Naive thymus-derived CD8-positive, alpha-beta T cell (primary cell): Measurements from ENCODE around the gene BTBD9. TPM values are rescaled to one million over a fixed set of nuclear protein-coding genes. Genes with fewer than 3 reads are reported as not detected.

Experiments
- ATAC-seq, 2 donors: fragments of 150-1000 bp; cut with Tn5 transposase in 1 of 2; sonication (Bioruptor Pico), chemical (Tn5 transposase) in 1 of 2; 1 replicate in 1 of 2; 2 replicates in 1 of 2; pipeline ENCODE4 v1.10.0; 2021; ENCODE audit warnings: mild to moderate bottlenecking in 2 of 2, moderate library complexity in 2 of 2
- POLR2A ChIA-PET: fragments of 350-600 bp; sonication (Branson Sonifier 250); formaldehyde crosslinking; loops from one replicate; lab custom pipeline; 2021; ENCODE audit warnings: antibody characterized with exemption; lab: Charles Lee
- DNase-seq, 10 donors: peaks; one replicate each; pipeline versions ENCODE4 v3.0.0 to v3.0.0-alpha.2; 2020 to 2022
- H3K27ac Mint-ChIP-seq, 10 donors: one replicate each; pipeline ENCODE4 v1.8.0; 2020 to 2022; ENCODE audit warnings: mild to moderate bottlenecking in 10 of 10, mixed read lengths in 10 of 10, moderate library complexity in 4 of 10, inconsistent platforms in 1 of 10
- H3K27me3 Mint-ChIP-seq, 5 donors: one replicate each; pipeline ENCODE4 v1.8.0; 2021 to 2022; ENCODE audit warnings: mixed read lengths in 5 of 5
- H3K36me3 Mint-ChIP-seq, 3 donors: one replicate each; pipeline ENCODE4 v1.8.0; 2020 to 2022; ENCODE audit warnings: mixed read lengths in 3 of 3, mild to moderate bottlenecking in 2 of 3, inconsistent platforms in 1 of 3
- H3K4me1 Mint-ChIP-seq, 4 donors: one replicate each; pipeline ENCODE4 v1.8.0; 2021 to 2022; ENCODE audit warnings: mixed read lengths in 4 of 4
- H3K4me3 Mint-ChIP-seq, 10 donors: one replicate each; pipeline ENCODE4 v1.8.0; 2020 to 2022; ENCODE audit warnings: mild to moderate bottlenecking in 10 of 10, mixed read lengths in 10 of 10, moderate library complexity in 6 of 10, inconsistent platforms in 1 of 10
- H3K9me3 Mint-ChIP-seq, 9 donors: one replicate each; pipeline ENCODE4 v1.8.0; 2020 to 2022; ENCODE audit warnings: mixed read lengths in 9 of 9, mild to moderate bottlenecking in 3 of 9, inconsistent platforms in 1 of 9, moderate library complexity in 1 of 9
- polyA plus RNA-seq, 3 donors: library from polyadenylated mRNA; unstranded; fragments of 300-500 nt; fragmentation: Illumina TruSeq; gene quantifications; one replicate each; pipeline ENCODE4 v1.2.3, GENCODE V29; 2021
- total RNA-seq, 8 experiments: library from RNA in 2 of 8; stranded (reverse) in 2 of 8; gene quantifications; one replicate each; pipeline ENCODE4 v1.2.3 and lab custom pipeline; 2021 to 2026

BTBD9 gene
- total and polyA plus RNA-seq, 5 experiments from 2014 or later: 9.3 to 32.2 (median 10.6) TPM

GRCh38 chr6:38479331-38479730, 160.4 kb downstream of the BTBD9 start:
- peaks cover 0 to 2% (median 2%) of the 10 kb centered on the region in 3 donors for H3K36me3 Mint-ChIP-seq
- H3K27me3 Mint-ChIP-seq: no peaks in the 10 kb centered on the region
- H3K4me3 Mint-ChIP-seq: no peak overlapping the region
- DNase-seq (no peak), ATAC-seq (no peak)
- H3K4me1 Mint-ChIP-seq: peaks cover 7 to 18% (median 10%) of the 10 kb centered on the region in 4 donors
- POLR2A ChIA-PET: no interaction called here
- H3K9me3 Mint-ChIP-seq: peaks cover 0 to under 1% (median 0%) of the 10 kb centered on the region in 9 donors
- H3K27ac Mint-ChIP-seq: peak overlapping the region in 1 of 10 donors; percentile 44

DNA sequence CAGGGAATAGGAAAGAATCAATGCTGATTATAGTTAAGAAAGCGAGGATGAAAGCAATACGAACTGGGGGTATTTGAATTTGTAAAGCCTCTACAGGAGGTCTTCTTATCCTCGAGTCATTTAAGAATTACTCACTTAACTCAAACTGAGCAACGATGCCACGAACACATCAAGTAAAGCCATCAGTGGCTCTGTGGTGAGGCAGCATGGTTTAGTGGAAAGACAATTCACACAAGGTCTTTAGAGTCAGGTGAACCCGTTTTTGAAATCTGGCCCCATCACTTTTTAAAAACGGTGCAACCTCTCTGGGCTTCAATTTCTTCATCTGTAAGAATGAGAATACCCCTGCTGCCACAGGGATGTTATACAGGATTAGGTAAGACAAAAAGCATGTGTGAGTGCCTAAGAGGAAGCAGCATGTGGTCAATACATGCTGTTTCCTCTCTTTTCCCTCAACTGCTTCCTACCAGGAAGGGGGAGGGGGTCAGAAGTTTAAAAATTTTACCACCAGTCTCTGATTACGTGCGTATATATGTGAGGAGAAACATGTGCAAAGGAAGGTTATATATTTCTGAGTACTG, 162.0 kb downstream of the BTBD9 start:
- Mint-ChIP-seq H3K9me3 (peaks cover 0 to 10% (median 0%) of the 10 kb centered on the region in 9 donors), H3K27me3 (no peaks in the 10 kb centered on the region), H3K36me3 (peaks cover 4 to 9% (median 5%) of the 10 kb centered on the region in 3 donors), H3K27ac (no peak overlapping the region), H3K4me3 (no peak overlapping the region), H3K4me1 (peaks cover 7 to 18% (median 12%) of the 10 kb centered on the region in 4 donors)
- ATAC-seq: no peak
- no peak for DNase-seq
- POLR2A ChIA-PET: no interaction called here

DNA sequence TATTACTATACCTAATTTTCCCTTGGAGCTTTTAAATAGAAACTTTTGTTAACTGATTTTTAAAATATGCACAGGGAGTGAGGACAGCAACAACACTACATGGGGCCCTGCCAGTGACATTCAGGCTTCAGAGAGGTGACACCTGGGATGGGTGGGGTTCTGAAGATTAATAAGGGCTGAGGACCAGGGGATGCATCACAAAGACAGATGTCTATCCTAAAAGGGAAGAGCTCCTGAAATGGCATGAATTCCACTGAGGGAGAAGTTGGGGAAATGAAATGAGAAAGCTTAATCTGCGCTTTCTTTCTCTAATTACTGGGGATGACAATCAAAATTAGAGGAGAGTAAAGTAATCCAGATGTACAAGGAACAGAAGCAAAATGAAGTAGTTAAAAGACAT, 162.8 kb downstream of the BTBD9 start:
- Mint-ChIP-seq H3K27ac (no peak overlapping the region), H3K4me1 (peaks cover 7 to 18% (median 12%) of the 10 kb centered on the region in 4 donors), H3K4me3 (no peak overlapping the region), H3K36me3 (peaks cover 5 to 9% (median 5%) of the 10 kb centered on the region in 3 donors), H3K9me3 (peaks cover 0 to 10% (median 0%) of the 10 kb centered on the region in 9 donors), H3K27me3 (no peaks in the 10 kb centered on the region)
- DNase-seq: no peak
- no peak for ATAC-seq
- POLR2A ChIA-PET: no interaction called here

DNA sequence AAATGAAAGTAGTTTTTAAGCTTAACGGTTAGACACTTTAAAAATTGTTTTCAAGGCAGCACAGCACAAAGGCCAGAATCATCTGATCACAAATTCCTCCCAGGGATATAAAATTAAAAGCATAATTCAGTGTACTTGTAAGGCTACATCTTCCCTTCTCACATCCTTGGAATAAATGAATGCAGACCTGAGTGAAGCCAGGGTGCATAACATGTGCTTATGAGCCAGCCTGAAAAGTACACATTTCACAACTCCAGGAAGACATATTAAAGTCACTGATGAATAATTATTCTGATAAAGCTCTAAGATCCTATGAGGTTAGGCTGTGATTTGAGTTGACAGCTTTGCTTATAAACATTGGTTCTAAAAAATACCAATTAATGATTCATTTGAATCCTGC, 163.6 kb downstream of the BTBD9 start:
- ATAC-seq (no peak), DNase-seq (no peak)
- POLR2A ChIA-PET: no interaction called here
- Mint-ChIP-seq H3K27ac (no peak overlapping the region), H3K4me1 (peaks cover 7 to 18% (median 12%) of the 10 kb centered on the region in 4 donors), H3K36me3 (peaks cover 5 to 9% (median 8%) of the 10 kb centered on the region in 3 donors), H3K4me3 (no peak overlapping the region), H3K9me3 (peaks cover 0 to 10% (median 0%) of the 10 kb centered on the region in 9 donors), H3K27me3 (no peaks in the 10 kb centered on the region)

DNA sequence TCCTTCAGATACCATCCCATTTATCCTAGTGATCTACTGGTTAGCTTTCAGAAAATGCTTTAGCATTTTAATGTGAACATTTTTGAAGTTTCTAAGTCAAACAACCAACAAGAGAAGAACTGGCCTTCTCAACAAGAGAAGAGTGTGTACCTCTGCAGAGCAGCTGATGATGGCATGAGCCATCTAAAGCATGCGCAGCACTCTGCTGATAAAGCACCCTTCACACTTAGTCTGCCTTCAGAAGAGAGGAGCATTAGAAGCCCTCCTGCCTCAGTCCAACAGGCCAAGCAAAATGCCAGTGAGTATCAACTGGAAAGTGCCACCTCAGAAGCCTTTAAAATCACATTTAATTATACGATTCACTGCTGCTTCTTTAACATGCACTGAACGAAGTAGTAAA, 169.2 kb downstream of the BTBD9 start:
- DNase-seq (no peak), ATAC-seq (no peak)
- Mint-ChIP-seq H3K27me3 (no peaks in the 10 kb centered on the region), H3K4me1 (peaks cover 0 to 12% (median under 1%) of the 10 kb centered on the region in 4 donors), H3K9me3 (peaks cover 0 to 10% (median 0%) of the 10 kb centered on the region in 9 donors), H3K4me3 (no peak overlapping the region), H3K27ac (no peak overlapping the region), H3K36me3 (peaks cover 9 to 23% (median 14%) of the 10 kb centered on the region in 3 donors)
- POLR2A ChIA-PET: no interaction called here

DNA sequence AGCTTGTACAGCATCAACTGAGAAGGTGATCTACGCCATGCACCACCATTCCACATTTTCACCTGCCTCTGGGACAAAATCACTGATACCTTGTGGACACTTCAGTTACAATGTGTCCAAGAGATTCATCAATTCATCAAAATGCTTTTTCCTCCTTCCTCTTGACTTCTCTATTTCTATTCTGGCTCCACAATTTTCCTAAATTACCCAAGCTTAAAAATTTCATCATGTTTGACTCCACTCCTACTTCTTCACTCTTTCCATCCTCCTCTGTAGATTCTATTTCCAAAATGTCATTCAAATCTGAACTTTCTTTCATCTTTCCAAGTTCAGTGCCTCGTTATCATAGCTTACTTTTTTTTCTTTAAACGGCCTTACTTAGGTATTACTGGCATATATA, 172.2 kb downstream of the BTBD9 start:
- no peaks in the 10 kb centered on the region for H3K27me3 Mint-ChIP-seq
- peaks cover 9 to 30% (median 19%) of the 10 kb centered on the region in 3 donors for H3K36me3 Mint-ChIP-seq
- H3K4me1 Mint-ChIP-seq: peaks cover 0 to 7% (median under 1%) of the 10 kb centered on the region in 4 donors
- DNase-seq (no peak), ATAC-seq (no peak)
- H3K4me3 Mint-ChIP-seq: no peak overlapping the region
- POLR2A ChIA-PET: no interaction called here
- peaks cover 0 to 15% (median 4%) of the 10 kb centered on the region in 9 donors for H3K9me3 Mint-ChIP-seq
- H3K27ac Mint-ChIP-seq: no peak overlapping the region

DNA sequence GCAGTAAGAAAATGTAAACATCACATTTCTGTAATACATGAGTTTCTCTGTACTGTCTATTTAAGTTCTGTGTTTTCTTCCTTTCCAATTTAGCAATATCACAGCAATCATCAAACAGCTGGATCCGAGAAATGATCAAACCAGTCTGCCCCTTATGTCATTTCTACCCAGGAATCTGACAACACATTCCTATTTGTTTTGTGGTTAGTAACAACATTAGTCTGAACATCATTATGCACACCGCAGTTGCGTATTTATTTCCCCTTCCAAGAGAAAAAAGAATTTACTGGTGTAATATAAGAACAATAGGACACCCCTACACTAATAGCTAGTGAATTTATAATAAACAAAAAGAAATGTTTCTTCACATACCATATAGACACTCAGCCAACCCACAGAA, 179.5 kb downstream of the BTBD9 start:
- peaks cover 0 to 15% (median 3%) of the 10 kb centered on the region in 9 donors for H3K9me3 Mint-ChIP-seq
- H3K27ac Mint-ChIP-seq: no peak overlapping the region
- ATAC-seq (no peak), DNase-seq (no peak)
- POLR2A ChIA-PET: no interaction called here
- no peak overlapping the region for H3K4me3 Mint-ChIP-seq
- H3K27me3 Mint-ChIP-seq: no peaks in the 10 kb centered on the region
- peaks cover 9 to 28% (median 14%) of the 10 kb centered on the region in 3 donors for H3K36me3 Mint-ChIP-seq
- H3K4me1 Mint-ChIP-seq: peaks cover 0 to 9% (median 0%) of the 10 kb centered on the region in 4 donors

DNA sequence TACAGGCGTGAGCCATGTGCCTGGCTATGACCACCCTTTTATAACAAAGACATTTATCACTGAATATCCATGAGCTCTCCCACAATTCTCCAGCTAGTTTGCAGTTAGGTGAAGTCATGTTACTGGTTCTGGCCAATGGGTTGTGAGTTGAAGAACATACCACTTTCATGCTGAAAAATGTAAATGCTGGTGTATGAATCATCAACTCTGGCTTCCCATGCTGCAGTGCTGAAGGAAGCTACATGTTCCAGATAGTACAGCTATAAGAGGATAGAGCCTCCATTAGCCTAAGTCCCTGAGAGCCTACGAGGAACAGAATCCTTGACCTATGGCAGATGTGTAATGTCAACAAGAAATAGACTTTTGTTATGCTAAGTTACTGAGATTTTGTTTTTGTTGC, 180.4 kb downstream of the BTBD9 start:
- no peak overlapping the region for H3K4me3 Mint-ChIP-seq
- no peaks in the 10 kb centered on the region for H3K27me3 Mint-ChIP-seq
- DNase-seq: no peak
- H3K9me3 Mint-ChIP-seq: peaks cover 0 to 10% (median 3%) of the 10 kb centered on the region in 9 donors
- peaks cover 9 to 24% (median 14%) of the 10 kb centered on the region in 3 donors for H3K36me3 Mint-ChIP-seq
- peaks cover 0 to 9% (median 0%) of the 10 kb centered on the region in 4 donors for H3K4me1 Mint-ChIP-seq
- H3K27ac Mint-ChIP-seq: no peak overlapping the region
- POLR2A ChIA-PET: no interaction called here
- no peak for ATAC-seq

- H3K9me3 Mint-ChIP-seq: peaks cover 0 to 7% (median 0%) of the 10 kb centered on the region in 9 donors
- DNase-seq: no peak
- H3K36me3 Mint-ChIP-seq: peaks cover 9 to 39% (median 14%) of the 10 kb centered on the region in 3 donors
- no peak overlapping the region for H3K4me3 Mint-ChIP-seq
- POLR2A ChIA-PET: no interaction called here
- no peak for ATAC-seq
- H3K27ac Mint-ChIP-seq: no peak overlapping the region
- H3K4me1 Mint-ChIP-seq: peaks cover 0 to 8% (median 0%) of the 10 kb centered on the region in 4 donors
- no peaks in the 10 kb centered on the region for H3K27me3 Mint-ChIP-seq
Observed at GRCh38 chr6:38453861-38454260, 185.9 kb downstream of the BTBD9 start.

GRCh38 chr6:38452816-38453660, 186.7 kb downstream of the BTBD9 start:
- H3K4me3 Mint-ChIP-seq: no peak overlapping the region
- H3K4me1 Mint-ChIP-seq: peaks cover 0 to 8% (median 0%) of the 10 kb centered on the region in 4 donors
- H3K9me3 Mint-ChIP-seq: peaks cover 0 to 7% (median 0%) of the 10 kb centered on the region in 9 donors
- ATAC-seq (no peak), DNase-seq (no peak)
- H3K36me3 Mint-ChIP-seq: peaks cover 9 to 40% (median 14%) of the 10 kb centered on the region in 3 donors
- POLR2A ChIA-PET: no interaction called here
- H3K27ac Mint-ChIP-seq: no peak overlapping the region
- H3K27me3 Mint-ChIP-seq: no peaks in the 10 kb centered on the region

DNA sequence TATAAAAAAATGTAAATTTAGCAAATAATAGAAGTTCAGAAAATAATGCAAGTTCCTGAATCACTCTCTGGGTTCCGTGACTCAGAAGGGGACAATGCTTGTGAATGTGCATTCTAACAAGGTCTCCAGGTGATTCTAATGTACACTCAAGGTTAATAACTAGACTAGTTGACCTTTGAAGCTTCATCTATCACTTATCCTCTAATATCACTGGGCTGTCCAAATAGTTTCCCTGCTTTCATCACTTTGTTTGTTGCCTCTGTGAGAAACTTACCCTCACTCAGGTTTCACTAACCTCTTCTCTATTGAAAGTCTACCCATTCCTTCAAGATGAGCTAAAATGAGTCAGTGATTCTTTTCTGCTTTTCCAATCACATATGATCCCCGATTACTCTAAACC, 189.0 kb downstream of the BTBD9 start:
- H3K27ac Mint-ChIP-seq: no peak overlapping the region
- H3K27me3 Mint-ChIP-seq: no peaks in the 10 kb centered on the region
- no peak for DNase-seq
- no peak overlapping the region for H3K4me3 Mint-ChIP-seq
- no peak for ATAC-seq
- H3K36me3 Mint-ChIP-seq: peaks cover 8 to 35% (median 9%) of the 10 kb centered on the region in 3 donors
- H3K4me1 Mint-ChIP-seq: peaks cover 0 to 4% (median under 1%) of the 10 kb centered on the region in 4 donors
- peaks cover 0 to 7% (median 0%) of the 10 kb centered on the region in 9 donors for H3K9me3 Mint-ChIP-seq
- POLR2A ChIA-PET: no interaction called here

GRCh38 chr6:38445925-38446324, 193.8 kb downstream of the BTBD9 start:
- ATAC-seq (no peak), DNase-seq (no peak)
- H3K9me3 Mint-ChIP-seq: peaks cover 0 to 7% (median 0%) of the 10 kb centered on the region in 9 donors
- no peak overlapping the region for H3K4me3 Mint-ChIP-seq
- peaks cover 2 to 25% (median 7%) of the 10 kb centered on the region in 3 donors for H3K36me3 Mint-ChIP-seq
- POLR2A ChIA-PET: no interaction called here
- no peaks in the 10 kb centered on the region for H3K27me3 Mint-ChIP-seq
- peaks cover 11 to 18% (median 13%) of the 10 kb centered on the region in 4 donors for H3K4me1 Mint-ChIP-seq
- peak overlapping the region in 1 of 10 donors; percentile 6 for H3K27ac Mint-ChIP-seq

DNA sequence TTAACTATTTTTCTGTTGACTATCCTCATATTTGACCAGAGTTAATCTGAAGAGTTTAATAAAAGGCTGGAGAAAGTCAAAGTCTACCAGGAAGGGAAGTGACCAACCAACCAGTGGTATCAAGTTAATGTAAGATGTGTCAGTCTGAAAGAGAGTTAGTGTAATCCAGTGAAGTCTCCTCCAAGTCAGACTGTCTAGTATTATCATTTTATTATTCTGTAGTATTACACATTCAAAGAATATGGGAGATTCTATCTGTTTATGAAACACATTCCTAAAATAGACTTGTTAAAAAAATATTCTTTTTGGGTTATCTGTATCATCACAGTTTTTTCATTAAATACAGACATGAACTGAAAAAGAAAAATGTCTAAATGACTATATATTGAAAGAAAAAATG, 194.4 kb downstream of the BTBD9 start:
- ATAC-seq (no peak), DNase-seq (no peak)
- H3K9me3 Mint-ChIP-seq: peaks cover 0 to 7% (median 0%) of the 10 kb centered on the region in 9 donors
- H3K36me3 Mint-ChIP-seq: peaks cover 0 to 21% (median 5%) of the 10 kb centered on the region in 3 donors
- no peak overlapping the region for H3K4me3 Mint-ChIP-seq
- H3K27ac Mint-ChIP-seq: peak overlapping the region in 1 of 10 donors; percentile 6
- POLR2A ChIA-PET: no interaction called here
- no peaks in the 10 kb centered on the region for H3K27me3 Mint-ChIP-seq
- peaks cover 11 to 18% (median 13%) of the 10 kb centered on the region in 4 donors for H3K4me1 Mint-ChIP-seq
